ENCODE results near the gene TDRD12. TPM values are rescaled to one million over a fixed set of nuclear protein-coding genes. Genes with fewer than 3 reads are reported as not detected.
A peak's percentile ranks its signal among the peaks of the same experiment; 100 is the strongest.

Gene TDRD12
- total and polyA plus RNA-seq, 2 of the 13 experiments (the other 11 are each of a cell fraction or from before 2014, with no cell fraction given) = 0.03 to 0.40 TPM

GRCh38 chr19:32702010-32702409 lies 17.6 kb upstream of the TDRD12 start (continued):
- TF ChIP-seq KDM3A (CRISPR knock-in tag; IDR thresholded peaks at IDR 0.05; ENCODE audit: low read depth) (no peak), SNAPC5 (CRISPR knock-in tag; IDR thresholded peaks at IDR 0.05; ENCODE audit: borderline replicate concordance) (no peak), ZNF691 (CRISPR knock-in tag; IDR thresholded peaks at IDR 0.05; ENCODE audit: borderline replicate concordance, low read depth) (no peak), PRDM4 (CRISPR knock-in tag; IDR thresholded peaks at IDR 0.05; ENCODE audit: borderline replicate concordance) (no peak), ZGPAT (CRISPR knock-in tag; IDR thresholded peaks at IDR 0.05) (peak; percentile 22; the same call in 1 of the 2 replicates), ZNF441 (CRISPR knock-in tag; IDR thresholded peaks at IDR 0.05; ENCODE audit: borderline replicate concordance) (no peak), FOSL2 (CRISPR knock-in tag; IDR thresholded peaks at IDR 0.05) (0 out of 2 replicates have a peak, but pooled peaks have one; percentile 17), CEBPB (IDR thresholded peaks at IDR 0.05; ENCODE audit: borderline replicate concordance, low read depth, low read length) (no peak), ZNF766 (CRISPR knock-in tag; IDR thresholded peaks at IDR 0.05; ENCODE audit: borderline replicate concordance) (no peak), HMG20B (CRISPR knock-in tag; conservative IDR thresholded peaks at IDR 0.05) (peak; percentile 96), FOXA3 (CRISPR knock-in tag; IDR thresholded peaks at IDR 0.05) (peak; percentile 86), ASH2L (IDR thresholded peaks at IDR 0.05; ENCODE audit: insufficient read length, low read depth, low read length) (no peak), KMT2B (CRISPR knock-in tag; IDR thresholded peaks at IDR 0.05) (no peak), NCOA2 (CRISPR knock-in tag; IDR thresholded peaks at IDR 0.05) (peak; percentile 66), TARDBP (CRISPR knock-in tag; IDR thresholded peaks at IDR 0.05) (peak; percentile 54; the same call in 1 of the 2 replicates), TBX3 (IDR thresholded peaks at IDR 0.05; ENCODE audit: borderline replicate concordance) (peak; percentile 93; the same call in 1 of the 2 replicates), SIX1 (CRISPR knock-in tag; IDR thresholded peaks at IDR 0.05; ENCODE audit: borderline replicate concordance) (0 out of 2 replicates have a peak, but pooled peaks have one; percentile 19), ZNF17 (CRISPR knock-in tag; IDR thresholded peaks at IDR 0.05) (no peak), SOX13 (IDR thresholded peaks at IDR 0.05) (no peak), SOX13 (CRISPR knock-in tag; conservative IDR thresholded peaks at IDR 0.05 in 1 of 2, IDR thresholded peaks at IDR 0.05 in 1 of 2) (peak in 1 of 2 experiments; percentile 59; a peak in 1 of 4 replicates), HHEX (CRISPR knock-in tag; IDR thresholded peaks at IDR 0.05) (peak; percentile 99), ATF6 (CRISPR knock-in tag; conservative IDR thresholded peaks at IDR 0.05) (no peak), ZNF232 (CRISPR knock-in tag; IDR thresholded peaks at IDR 0.05; ENCODE audit: borderline replicate concordance) (no peak), THAP7 (CRISPR knock-in tag; IDR thresholded peaks at IDR 0.05) (no peak)

Data from HepG2 (cell line).